ENCODE measurements around the gene MAOA.

DNA sequence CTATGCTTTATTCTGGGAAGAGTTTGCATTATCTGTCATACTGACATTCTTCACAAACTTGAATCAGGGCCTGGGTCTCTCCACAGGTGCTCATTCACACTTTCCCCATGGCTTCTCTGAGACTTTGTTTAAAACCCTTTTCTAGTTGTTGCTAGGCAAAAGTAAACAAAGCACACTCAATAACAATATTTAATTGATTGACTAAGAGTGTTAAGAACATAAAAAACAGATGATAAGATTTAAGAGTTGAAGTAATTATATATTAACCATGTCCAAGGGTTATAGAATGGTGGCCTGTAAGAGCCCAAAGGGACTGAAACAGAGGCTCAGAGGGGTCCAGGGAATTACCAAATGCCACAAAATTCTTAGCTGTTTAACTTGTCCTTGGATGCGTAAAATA is 7.1 kb downstream of the MAOA start:
- TF ChIP-seq, protein P1, sequence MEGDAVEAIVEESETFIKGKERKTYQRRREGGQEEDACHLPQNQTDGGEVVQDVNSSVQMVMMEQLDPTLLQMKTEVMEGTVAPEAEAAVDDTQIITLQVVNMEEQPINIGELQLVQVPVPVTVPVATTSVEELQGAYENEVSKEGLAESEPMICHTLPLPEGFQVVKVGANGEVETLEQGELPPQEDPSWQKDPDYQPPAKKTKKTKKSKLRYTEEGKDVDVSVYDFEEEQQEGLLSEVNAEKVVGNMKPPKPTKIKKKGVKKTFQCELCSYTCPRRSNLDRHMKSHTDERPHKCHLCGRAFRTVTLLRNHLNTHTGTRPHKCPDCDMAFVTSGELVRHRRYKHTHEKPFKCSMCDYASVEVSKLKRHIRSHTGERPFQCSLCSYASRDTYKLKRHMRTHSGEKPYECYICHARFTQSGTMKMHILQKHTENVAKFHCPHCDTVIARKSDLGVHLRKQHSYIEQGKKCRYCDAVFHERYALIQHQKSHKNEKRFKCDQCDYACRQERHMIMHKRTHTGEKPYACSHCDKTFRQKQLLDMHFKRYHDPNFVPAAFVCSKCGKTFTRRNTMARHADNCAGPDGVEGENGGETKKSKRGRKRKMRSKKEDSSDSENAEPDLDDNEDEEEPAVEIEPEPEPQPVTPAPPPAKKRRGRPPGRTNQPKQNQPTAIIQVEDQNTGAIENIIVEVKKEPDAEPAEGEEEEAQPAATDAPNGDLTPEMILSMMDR (conservative IDR thresholded peaks at IDR 0.05 in 1 of 2, IDR thresholded peaks at IDR 0.05 in 1 of 2; ENCODE audit: extremely low read depth in 1 of 2, insufficient read depth in 1 of 2, low read depth in 1 of 2, low read length in 2 of 2) = no peak
- no peak for TF ChIP-seq EZH2 (IDR thresholded peaks at IDR 0.05; ENCODE audit: borderline replicate concordance, low read length)
